ENCODE data around the gene ABCB11. TPM values are rescaled to one million over a fixed set of nuclear protein-coding genes. Genes with fewer than 3 reads are reported as not detected.

Gene ABCB11
- total RNA-seq, 1 experiment from 2014 or later, result not detected

GRCh38 chr2:168952424-168952823, 78.7 kb downstream of the ABCB11 start:
- intact Hi-C loops (cut with micrococcal nuclease; ENCODE audit: unreplicated experiment), result no loop called here
- Histone ChIP-seq H3K27ac (no peak overlapping the region), H3K79me2 (ENCODE audit: low read depth) (no peaks in the 10 kb centered on the region), H3K4me1 (replicated peaks; ENCODE audit: insufficient read depth) (no peaks in the 10 kb centered on the region), H3K9me2 (ENCODE audit: insufficient read depth) (no peaks in the 10 kb centered on the region; the same call in 1 of the 2 replicates), H3K36me3 (ENCODE audit: low read depth) (no peaks in the 10 kb centered on the region), H3K4me2 (no peak overlapping the region), H3F3A (ENCODE audit: insufficient read depth, low read depth) (no peaks in the 10 kb centered on the region), H3K9me3 (ENCODE audit: insufficient read depth, low read depth) (no peaks in the 10 kb centered on the region), H3K27me3 (ENCODE audit: insufficient read depth, low read depth) (no peaks in the 10 kb centered on the region), H2AFZ (no peak overlapping the region), H4K20me1 (ENCODE audit: insufficient read depth) (no peaks in the 10 kb centered on the region; the same call in 1 of the 2 replicates), H3K4me3 (no peak overlapping the region)
- no TSS peak for BruUV-seq (replicated peaks)
- ChIA-PET POLR2A (ENCODE audit: unreplicated experiment) (no interaction called here), CTCF (no interaction called here)
- TF ChIP-seq EZH2 (IDR thresholded peaks at IDR 0.05; ENCODE audit: low read depth) (no peak), CTCF (conservative IDR thresholded peaks at IDR 0.05) (no peak)
- DNase-seq, result no peak

- intact Hi-C loops (cut with micrococcal nuclease; ENCODE audit: unreplicated experiment), result no loop called here
- no peaks in the 10 kb centered on the region for H3K36me3 ChIP-seq (ENCODE audit: low read depth)
- BruUV-seq (replicated peaks), result no TSS peak
- H3K27me3 ChIP-seq (ENCODE audit: insufficient read depth, low read depth), result no peaks in the 10 kb centered on the region
- no peak overlapping the region for H2AFZ ChIP-seq
- no peak overlapping the region for H3K27ac ChIP-seq
- no peak overlapping the region for H3K4me2 ChIP-seq
- no peaks in the 10 kb centered on the region for H3K4me1 ChIP-seq (replicated peaks; ENCODE audit: insufficient read depth)
- H3K79me2 ChIP-seq (ENCODE audit: low read depth), result no peaks in the 10 kb centered on the region
- H3K9me2 ChIP-seq (ENCODE audit: insufficient read depth), result no peaks in the 10 kb centered on the region; the same call in 1 of the 2 replicates
- no peak for DNase-seq
- TF ChIP-seq CTCF (conservative IDR thresholded peaks at IDR 0.05) (no peak), EZH2 (IDR thresholded peaks at IDR 0.05; ENCODE audit: low read depth) (no peak)
- H4K20me1 ChIP-seq (ENCODE audit: insufficient read depth), result no peaks in the 10 kb centered on the region; the same call in 1 of the 2 replicates
- CTCF ChIA-PET, result no interaction called here
- H3F3A ChIP-seq (ENCODE audit: insufficient read depth, low read depth), result no peaks in the 10 kb centered on the region
- H3K4me3 ChIP-seq, result no peak overlapping the region
- POLR2A ChIA-PET (ENCODE audit: unreplicated experiment), result no interaction called here
- no peaks in the 10 kb centered on the region for H3K9me3 ChIP-seq (ENCODE audit: insufficient read depth, low read depth)
Observed at GRCh38 chr2:168951871-168952270, 79.3 kb downstream of the ABCB11 start.

GRCh38 chr2:168949324-168949723, 81.8 kb downstream of the ABCB11 start:
- no peaks in the 10 kb centered on the region for H3K79me2 ChIP-seq (ENCODE audit: low read depth)
- no peaks in the 10 kb centered on the region for H3K4me1 ChIP-seq (replicated peaks; ENCODE audit: insufficient read depth)
- no peak for DNase-seq
- H3K9me2 ChIP-seq (ENCODE audit: insufficient read depth), result no peaks in the 10 kb centered on the region; the same call in 1 of the 2 replicates
- no peak overlapping the region for H3K4me3 ChIP-seq
- no peaks in the 10 kb centered on the region for H3F3A ChIP-seq (ENCODE audit: insufficient read depth, low read depth)
- no peak overlapping the region for H2AFZ ChIP-seq
- no peaks in the 10 kb centered on the region for H3K9me3 ChIP-seq (ENCODE audit: insufficient read depth, low read depth)
- H3K4me2 ChIP-seq, result no peak overlapping the region
- no peak overlapping the region for H3K27ac ChIP-seq
- no peaks in the 10 kb centered on the region for H3K36me3 ChIP-seq (ENCODE audit: low read depth)
- intact Hi-C loops (cut with micrococcal nuclease; ENCODE audit: unreplicated experiment), result loop anchor here (5.0 kb wide), 1 partner anchor 273 kb away; no protein-coding TSS in a partner anchor
- no peak for TF ChIP-seq CTCF (conservative IDR thresholded peaks at IDR 0.05)
- H3K27me3 ChIP-seq (ENCODE audit: insufficient read depth, low read depth), result no peaks in the 10 kb centered on the region
- ChIA-PET CTCF (no interaction called here), POLR2A (ENCODE audit: unreplicated experiment) (no interaction called here)
- H4K20me1 ChIP-seq (ENCODE audit: insufficient read depth), result no peaks in the 10 kb centered on the region; the same call in 1 of the 2 replicates
- no TSS peak for BruUV-seq (replicated peaks)
